Erythroblast (primary cell): ENCODE data around the gene NPLOC4.

Experiments
- GATA1 ChIP-seq: IDR thresholded peaks from 2 replicates; pipeline ENCODE4 v1.6.1; 2011; ENCODE audit warnings: low read depth, mild to moderate bottlenecking, control low read depth, low read length, moderate library complexity
- POLR2A ChIP-seq: IDR thresholded peaks from 2 replicates; pipeline ENCODE4 v1.6.1; 2011; ENCODE audit warnings: mild to moderate bottlenecking, low read length

- no peak for TF ChIP-seq POLR2A
- TF ChIP-seq GATA1: no peak
Observed at GRCh38 chr17:81656835-81657234, 19.9 kb upstream of the NPLOC4 start.
